UCSD-AML1 (cell line): ENCODE data around the gene BLTP1.
"Not testable (repeated sequence)": the region's sequence is repeated elsewhere in the genome, so short reads cannot be mapped to it uniquely, and the experiment has no call there.

Source experiments
- DNase-seq: peaks from one replicate; lab custom pipeline; 2025; ENCODE audit not compliant: unreplicated experiment; lab: John Stamatoyannopoulos, UW

BLTP1 gene

GRCh38 chr4:122151982-122152710, at the start of gene BLTP1:
Gene BLTP1 (plus strand): TSS chr4:122152331. CDS start chr4:122170648, 18,317 bp downstream.
- peak; percentile 91 for DNase-seq

GRCh38 chr4:122104184-122104583, 47.9 kb upstream of the BLTP1 start:
- DNase-seq = no peak

DNA sequence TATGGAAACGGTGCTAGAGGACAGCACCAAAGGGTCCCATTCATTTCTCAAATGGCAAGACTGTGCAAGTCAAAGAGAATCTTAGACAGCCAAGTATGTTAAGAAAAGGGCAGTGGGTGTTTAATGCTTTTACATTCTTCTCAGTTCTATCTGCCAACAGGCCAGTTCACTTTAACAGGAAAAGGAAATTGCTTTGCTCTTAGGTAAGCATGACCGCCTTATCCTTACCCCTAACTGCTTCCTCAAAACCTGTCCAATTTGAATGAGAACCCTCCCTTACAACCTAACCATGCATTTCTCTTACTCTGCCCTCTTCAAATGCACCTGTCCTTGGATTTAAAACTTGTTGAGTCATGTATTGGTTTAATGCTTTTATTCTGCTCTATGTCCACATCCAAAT, 44.5 kb upstream of the BLTP1 start:
- DNase-seq = no peak

DNA sequence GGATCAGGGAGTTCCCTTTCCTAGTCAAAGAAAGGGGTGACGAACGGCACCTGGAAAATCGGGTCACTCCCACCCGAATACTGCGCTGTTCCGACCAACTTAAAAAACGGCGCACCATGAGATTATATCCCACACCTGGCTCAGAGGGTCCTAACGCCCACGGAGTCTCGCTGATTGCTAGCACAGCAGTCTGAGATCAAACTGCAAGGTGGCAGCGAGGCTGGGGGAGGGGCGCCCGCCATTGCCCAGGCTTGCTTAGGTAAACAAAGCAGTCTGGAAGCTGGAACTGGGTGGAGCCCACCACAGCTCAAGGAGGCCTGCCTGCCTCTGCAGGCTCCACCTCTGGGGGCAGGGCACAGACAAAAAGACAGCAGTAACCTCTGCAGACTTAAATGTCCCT, 41.8 kb upstream of the BLTP1 start:
- not testable (repeated sequence) for DNase-seq

- DNase-seq = peak; percentile 49
Observed at GRCh38 chr4:122117743-122118142, 34.4 kb upstream of the BLTP1 start.

- DNase-seq = no peak
Observed at GRCh38 chr4:122118243-122118642, 33.9 kb upstream of the BLTP1 start.

GRCh38 chr4:122119739-122120138, 32.4 kb upstream of the BLTP1 start:
- no peak for DNase-seq

- DNase-seq = no peak
Observed at GRCh38 chr4:122121593-122121992, 30.5 kb upstream of the BLTP1 start.

GRCh38 chr4:122122083-122122482, 30.0 kb upstream of the BLTP1 start:
- no peak for DNase-seq

DNA sequence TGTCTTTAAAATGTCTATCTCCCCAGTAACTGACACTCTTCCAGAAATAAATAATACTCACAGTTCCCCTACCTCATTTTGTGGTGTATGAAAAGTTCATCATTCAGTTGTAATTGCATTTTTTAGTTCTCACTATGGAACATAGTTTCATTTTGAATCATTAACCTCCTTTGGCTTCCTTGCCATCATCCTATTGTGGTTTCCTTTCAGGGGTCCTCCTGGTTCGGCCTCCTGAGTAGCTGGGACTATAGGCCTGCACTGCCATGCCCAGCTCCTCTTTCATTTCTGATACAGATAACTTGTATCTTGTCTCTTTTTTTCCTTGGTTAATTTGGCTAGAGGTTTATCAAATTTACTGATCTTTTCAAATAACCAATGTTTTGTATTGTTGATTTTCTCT, 23.1 kb upstream of the BLTP1 start:
- no peak for DNase-seq

DNA sequence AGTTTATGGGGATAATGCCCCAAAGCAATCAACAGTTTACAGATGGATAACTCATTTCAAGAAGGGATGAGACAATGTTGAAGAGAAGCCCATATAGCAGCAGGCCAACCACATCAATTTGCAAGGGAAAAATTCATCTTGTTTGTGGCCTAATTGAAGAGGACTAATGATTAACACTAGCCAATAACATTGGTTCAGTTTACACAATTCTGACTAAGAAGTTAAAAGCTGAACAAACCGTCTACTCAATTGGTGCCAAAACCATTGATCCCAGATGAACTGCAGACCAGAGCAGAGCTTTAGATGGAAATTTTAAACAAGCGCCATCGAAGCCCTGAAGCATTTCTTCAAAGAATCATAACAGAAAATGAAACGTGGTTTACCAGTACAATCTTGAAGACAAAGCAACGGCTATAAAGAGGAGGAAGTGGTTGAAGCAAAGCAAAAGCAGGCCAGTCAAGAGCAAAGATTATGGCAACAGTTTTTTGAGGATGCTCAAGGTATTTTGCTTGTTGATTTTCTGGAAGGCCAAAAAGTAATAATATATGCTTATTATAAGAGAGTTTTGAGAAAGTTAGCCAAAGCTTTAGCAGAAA, 20.5 kb upstream of the BLTP1 start:
- no peak for DNase-seq

DNA sequence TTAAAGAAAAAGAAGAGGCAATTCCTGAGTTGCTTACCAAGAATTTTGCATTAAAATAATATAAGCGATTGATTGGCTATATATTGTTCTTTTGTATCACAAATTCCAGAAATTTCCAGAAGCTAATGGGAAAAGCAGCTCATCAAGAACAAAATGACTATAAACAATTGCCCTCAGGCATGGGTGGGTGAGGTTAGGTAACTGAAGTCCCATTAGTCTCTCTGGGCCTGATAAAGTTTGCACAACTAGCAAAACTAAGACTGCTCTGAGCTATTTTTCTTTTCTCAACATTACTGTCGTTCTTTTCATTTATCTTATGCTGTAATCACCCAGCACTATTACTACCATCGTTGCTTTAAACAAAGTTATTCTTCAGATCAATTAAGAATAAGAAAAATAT, 19.2 kb upstream of the BLTP1 start:
- DNase-seq = no peak

- DNase-seq = no peak
Observed at GRCh38 chr4:122139139-122139538, 13.0 kb upstream of the BLTP1 start.

GRCh38 chr4:122140834-122141233, 11.3 kb upstream of the BLTP1 start:
- DNase-seq = no peak

DNA sequence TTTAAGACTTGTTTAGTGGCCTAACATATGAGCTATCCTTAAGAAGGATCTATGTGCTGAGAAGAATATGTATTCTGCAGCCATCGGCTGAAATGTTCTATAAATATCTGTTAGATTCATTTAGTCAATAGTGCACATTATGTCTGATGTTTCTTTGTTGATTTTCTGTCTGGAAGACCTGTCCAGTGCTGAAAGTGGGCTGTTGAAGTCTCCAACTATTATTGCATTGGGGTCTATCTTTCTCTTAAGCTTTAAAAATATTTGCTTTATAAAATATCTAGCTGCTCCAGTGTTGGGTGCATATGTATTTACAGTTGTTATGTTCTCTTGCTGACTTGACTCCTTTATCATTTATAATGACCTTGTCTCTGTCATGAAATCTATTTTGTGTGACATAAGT, 9.4 kb upstream of the BLTP1 start:
- no peak for DNase-seq

GRCh38 chr4:122146652-122147051, 5.5 kb upstream of the BLTP1 start:
- no peak for DNase-seq

DNA sequence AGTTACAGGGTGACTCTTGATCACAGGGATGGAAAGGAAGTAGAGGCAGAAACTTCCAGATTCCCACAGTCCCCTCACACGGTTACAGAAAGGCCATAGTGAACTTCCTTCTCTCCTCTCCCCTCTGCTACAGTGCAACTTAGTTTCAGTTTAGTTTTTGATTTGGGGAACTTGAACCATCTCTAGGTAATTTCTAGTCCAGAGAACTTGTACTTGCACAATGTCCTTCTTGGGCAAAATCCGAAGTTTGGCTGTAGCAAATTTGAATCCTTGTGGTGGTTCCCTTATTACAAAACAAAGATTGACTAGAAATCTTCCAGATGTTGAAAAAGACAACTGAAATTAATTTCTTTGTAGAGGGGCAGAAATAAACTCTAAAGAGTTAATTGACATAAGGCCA, 1.2 kb upstream of the BLTP1 start:
- DNase-seq = no peak

DNA sequence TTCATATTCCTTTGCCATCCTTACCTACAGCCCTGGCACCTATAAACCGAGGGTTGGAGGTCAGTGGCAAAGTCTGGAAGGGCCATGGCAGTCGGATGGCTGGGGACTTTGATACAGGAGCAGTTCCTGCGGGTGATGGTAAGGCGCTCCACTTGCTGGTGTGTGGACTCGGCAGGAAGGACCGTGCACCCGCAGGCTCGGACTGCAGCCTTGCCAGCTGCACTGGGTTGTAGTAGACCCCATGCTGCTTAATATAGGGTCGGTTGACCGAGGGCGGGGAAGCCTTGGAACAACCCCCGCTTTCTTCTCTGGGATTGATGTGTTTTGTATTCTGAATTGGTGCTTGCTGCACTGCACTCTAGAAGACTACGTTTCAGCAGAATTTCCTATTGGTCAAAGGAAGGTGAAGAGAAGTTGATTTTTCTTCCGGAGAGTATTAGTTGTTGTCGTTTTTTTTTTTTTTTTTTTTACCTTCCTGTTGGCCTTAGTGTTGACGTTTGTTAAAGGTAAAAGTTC, 638 bp downstream of the BLTP1 start:
- peak; percentile 65 for DNase-seq

DNA sequence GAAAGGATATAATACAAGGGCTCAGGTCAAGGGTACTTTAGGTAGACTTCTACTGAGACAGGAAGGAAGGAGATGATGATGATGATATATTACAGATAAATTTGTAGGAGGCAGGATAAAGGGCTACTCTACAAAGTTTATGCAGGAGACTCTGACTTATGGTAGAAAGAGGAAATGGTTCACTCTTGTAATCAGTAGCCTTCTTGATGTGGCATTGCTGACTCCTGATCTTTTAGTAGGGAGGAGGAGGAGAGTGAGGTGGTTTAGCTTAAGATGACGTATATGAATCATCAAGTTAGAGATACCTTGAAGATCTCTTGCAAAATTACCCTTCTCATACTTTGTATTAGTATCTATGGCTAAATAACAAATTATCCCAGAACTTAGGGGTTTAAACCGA, 4.7 kb downstream of the BLTP1 start:
- no peak for DNase-seq

DNA sequence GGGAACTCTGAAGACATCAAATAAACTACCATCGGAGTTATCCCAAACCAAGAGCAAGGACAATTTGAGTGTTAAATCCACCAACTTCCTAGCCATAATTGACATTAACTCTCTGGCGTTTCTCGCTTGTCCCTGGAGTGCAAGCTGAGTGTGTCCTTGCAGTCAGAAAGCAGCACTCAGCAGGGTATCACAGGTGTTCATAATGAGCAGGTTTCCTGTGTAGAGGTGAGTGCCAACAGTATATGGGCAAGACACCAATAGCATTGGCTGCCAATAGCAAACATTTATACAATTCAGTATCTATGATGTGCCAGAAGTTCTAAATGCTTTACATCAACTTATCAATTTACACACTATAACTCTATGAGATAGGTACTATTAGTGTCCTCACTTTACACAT, 11.2 kb downstream of the BLTP1 start:
- no peak for DNase-seq

GRCh38 chr4:122163767-122164166, 11.6 kb downstream of the BLTP1 start:
- DNase-seq = no peak

- DNase-seq = peak; percentile 10
Observed at GRCh38 chr4:122167369-122167768, 15.2 kb downstream of the BLTP1 start.

DNA sequence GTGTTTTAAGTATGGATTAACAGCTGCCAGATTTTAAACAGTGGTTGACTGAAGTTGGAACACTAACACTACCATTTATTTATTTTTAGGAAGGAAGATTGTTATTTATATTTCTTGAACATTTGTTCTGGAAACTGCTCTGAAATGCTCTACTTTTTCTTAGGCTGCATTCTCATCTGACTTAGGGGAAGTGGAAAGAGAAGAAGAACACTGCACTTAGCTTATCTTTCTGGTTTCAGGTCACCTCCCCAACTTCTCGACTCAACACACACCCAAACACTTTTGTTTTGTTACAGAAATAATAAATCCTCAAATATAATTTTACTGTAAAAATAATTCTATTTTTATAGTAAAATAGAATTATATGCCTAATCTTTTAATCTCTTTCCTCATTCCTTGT, 18.6 kb downstream of the BLTP1 start:
- DNase-seq = no peak
